DMS114 treated with DMSO at 0.1 percent for 48 hours (cell line): ENCODE results near the gene PIRT.
"Not testable (repeated sequence)": the region's sequence is repeated elsewhere in the genome, so short reads cannot be mapped to it uniquely, and the experiment has no call there.

Experiments
- DNase-seq: peaks from one replicate; lab custom pipeline; 2025; ENCODE audit not compliant: unreplicated experiment; lab: John Stamatoyannopoulos, UW

The PIRT gene

DNA sequence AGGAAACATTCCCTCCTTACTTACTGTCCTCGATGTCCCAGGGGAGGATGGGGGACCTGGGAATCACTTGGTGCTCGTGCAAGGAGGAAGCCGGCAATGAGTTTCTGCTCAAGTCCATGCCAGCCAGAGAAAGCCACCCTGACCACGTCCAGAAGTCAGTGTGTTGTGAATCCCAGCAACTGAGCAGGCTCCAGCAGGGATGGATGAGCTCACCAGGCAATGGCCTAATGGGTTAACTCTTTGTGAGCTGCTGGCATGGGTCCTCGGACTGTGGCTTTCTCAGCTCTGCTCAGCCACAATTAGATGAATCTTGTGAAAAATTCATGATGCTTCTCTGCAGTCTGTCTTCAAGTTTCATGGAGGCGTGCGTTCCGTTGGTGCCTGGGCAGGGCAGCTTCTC, at the start of gene PIRT:
PIRT (minus strand) TSS at position 167 of the 400 bp plus-strand sequence. CDS start 12,442 bp downstream, outside the sequence.
- DNase-seq, result no peak

DNA sequence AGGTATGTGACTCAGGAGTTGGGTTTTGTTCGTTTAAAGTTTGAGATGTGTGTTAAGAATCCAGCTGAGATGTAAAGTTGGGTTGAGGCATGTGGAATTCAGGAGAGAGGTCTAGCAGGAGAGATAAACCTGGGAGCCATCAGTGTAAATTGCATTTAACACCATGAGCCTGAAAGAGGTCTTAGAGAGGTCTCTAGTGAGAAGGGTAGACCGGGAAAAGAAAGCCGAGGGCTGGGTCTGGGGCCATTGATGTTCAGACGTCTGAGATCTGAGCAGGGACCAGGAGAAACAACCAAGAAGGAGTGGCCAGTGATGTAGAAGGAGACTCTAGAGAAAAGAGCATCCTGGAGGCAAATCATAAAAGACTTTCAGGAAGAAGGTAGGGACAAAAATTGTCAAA, 44.1 kb upstream of the PIRT start:
- DNase-seq, result no peak

DNA sequence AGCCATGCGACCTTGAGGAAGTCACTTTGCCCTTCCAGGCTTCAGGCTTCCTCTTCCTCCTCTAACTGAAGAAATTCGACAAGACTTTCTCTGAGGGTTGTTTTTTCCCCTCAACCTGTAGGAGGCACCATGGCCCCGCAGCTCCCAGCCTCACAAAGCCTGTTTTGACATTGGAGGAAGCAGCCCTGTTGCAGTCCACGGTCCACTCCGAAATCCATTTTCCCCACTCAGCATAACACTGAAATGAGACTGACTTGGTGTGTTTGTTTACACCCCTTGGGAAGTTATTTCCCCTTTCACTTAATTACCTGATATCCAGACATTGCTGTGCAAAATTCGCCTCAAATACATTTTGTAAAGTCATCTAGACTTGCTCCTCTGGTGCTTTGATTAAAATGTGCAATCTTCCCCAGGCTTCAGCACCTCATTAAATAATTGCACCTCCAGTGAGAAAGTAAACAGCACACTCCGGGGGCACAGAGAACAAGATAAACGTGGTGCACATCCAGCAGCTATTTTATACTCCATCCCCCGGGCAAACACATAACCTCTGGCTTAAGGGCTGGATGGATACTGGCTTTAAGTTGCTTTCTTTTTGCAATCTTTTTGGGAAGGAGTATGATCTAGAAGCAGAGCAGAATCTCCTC, 41.4 kb upstream of the PIRT start:
- DNase-seq, result no peak

DNA sequence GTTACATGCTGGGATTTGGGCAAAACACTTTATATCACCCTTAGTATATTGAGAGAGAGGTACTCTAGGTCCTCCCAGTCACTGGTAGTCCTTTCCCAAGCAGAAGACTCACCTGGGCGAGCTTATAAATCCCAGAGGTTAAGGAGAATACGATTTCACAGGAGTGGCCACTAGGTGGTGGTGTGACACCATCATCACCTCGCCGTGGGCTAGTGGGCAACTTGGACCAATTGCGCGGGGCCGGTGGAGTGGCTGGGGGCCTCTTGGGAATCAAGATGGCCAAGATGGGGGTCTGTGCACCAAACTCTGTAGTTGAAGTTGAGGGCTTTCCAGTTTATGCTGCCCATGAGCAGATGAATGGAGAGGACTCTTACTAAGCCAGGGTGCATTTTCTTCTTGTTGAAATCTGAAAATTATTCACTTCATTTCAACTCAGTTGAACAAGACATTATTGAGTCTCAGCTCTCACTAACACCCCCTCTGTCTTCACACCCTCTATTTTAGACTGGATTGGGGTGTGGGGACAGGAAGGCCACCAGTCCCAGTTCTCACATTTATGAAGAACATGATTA, 38.2 kb upstream of the PIRT start:
- DNase-seq, result peak; percentile 5

DNA sequence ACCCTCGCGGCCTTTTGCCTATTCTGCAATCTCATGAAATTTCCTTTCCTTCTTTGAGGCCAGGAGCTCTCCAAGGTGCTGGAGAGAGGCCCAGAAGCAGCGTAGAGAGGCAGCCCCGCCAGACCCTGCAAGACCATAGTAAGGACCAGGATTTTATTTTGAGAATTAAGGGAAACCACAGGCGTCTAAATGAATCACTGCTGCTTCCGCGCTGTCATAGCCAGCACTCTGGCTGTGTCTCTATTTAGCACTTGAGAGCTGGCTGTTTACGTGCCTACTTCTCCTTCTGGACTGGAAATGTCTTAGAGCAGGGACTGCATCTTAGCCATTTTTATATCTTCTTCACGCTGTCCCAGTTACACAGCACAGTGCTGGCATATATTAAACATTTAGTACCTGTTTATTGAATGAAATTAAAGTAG, 37.6 kb upstream of the PIRT start:
- DNase-seq, result no peak

DNA sequence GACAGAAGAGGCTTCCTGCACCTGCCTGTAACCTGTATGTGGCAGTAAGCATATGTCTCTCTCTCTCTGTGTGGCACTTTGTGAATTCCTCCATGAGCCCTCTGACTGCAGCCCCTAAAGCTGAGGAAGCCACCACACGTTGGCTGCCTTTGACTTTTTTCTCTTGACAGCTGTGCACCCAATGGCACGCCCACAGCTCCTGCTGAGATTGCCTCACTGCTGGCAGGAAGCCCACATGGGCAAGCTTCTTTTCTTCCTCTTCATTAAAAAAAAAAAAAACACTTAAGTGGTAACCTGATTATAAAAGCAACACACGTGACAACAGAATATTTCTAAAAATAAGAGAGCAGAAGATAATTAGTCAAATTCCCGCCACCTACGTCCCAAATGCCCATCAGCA, 34.0 kb upstream of the PIRT start:
- DNase-seq, result no peak

DNA sequence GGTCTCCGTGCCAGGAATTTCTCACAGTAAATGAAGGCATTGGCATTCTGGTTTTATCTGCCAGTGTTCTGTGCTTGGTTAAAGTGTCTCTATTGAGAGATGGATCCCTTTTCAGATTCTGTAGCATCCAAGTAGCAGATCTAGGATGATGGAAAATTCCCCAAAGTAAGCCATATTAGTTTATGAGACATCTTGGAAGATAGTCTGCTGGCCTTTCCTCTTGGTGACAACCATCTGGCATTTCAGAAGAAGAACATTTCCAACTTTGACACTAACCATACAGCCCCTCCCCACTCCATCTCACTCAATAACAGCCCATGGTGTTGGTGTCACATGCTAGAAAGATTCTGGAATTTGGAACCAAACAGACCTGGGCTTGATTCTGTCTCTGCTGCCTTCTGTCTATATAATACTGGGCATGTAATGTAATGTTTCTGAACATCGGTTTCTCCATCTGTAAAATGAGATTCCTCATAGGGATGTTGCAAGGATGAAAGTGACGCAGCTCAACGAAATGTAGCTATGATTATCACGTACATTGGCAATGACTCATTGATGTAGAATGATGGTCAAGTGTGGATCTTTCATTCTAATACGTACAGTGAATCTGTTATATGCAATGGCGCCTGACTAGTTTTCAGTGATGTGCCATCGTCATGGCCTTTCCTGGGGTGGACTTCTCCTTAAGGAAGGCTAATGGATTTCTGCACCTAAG, 32.6 kb upstream of the PIRT start:
- DNase-seq, result no peak

DNA sequence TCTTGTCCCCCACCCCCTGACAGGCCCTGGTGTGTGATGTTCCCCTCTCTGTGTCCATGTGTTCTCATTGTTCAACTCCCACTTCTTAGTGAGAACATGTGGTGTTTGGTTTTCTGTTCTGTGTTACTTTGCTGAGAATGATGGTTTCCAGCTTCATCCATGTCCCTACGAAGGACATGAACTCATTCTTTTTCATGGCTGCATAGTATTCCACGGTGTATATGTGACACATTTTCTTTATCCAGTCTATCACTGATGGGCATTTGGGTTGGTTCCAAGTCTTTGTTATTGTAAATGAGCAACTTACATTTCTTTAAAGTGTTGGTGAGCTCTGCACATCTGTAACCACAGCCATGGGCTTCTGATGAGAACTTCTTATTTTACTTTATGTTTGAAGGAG, 30.9 kb upstream of the PIRT start:
- DNase-seq, result not testable (repeated sequence)

DNA sequence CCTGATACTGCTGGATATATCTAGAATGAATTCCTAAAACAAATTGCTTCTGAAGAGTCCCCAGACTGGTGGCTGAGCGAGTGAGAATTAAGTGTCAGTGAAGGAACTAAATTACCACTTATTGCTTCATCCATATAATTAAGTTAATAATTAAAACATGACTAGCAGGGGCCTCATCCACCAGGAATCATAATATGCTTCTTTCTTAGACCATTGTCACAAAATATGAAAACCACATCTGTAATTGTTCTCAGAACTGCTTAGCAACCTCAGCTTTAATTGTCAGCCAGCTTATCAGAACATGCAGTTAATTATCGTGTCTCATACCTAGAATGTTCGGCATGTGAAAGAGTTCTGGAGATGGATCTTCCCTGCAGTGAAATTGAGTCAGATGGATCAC, 21.2 kb upstream of the PIRT start:
- DNase-seq, result no peak

DNA sequence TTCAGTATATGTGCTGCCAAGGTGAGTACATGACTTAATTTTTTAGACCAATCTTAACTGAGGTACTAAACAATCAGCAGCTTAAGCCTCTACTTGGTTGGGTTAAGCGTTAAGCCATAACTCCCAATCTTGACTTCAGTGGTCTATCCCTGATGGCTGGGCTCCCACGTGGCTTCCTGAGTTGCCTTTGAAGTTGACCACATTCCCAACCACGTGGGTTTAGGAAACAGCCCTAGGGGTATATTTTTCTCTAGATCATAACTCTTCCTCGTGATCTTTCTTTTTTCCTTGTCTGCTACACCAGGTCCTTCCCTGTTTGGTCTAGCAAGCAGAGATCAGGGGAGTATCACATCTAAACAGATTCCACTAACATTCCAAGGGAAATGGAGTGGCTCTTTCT, 20.1 kb upstream of the PIRT start:
- no peak for DNase-seq

DNA sequence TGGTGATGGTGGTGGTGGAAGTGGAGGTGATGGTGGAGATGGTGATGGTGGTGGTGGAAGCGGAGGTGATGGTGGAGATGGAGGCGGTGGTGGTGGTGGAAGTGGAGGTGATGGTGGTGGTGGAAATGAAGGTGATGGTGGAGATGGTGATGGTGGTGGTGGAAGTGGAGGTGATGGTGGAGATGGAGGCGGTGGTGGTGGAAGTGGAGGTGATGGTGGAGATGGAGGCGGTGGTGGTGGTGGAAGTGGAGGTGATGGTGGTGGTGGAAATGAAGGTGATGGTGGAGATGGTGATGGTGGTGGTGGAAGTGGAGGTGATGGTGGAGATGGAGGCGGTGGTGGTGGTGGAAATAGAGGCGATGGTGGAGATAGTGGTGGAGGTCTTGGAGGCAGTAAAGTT, 8.7 kb upstream of the PIRT start:
- not testable (repeated sequence) for DNase-seq

DNA sequence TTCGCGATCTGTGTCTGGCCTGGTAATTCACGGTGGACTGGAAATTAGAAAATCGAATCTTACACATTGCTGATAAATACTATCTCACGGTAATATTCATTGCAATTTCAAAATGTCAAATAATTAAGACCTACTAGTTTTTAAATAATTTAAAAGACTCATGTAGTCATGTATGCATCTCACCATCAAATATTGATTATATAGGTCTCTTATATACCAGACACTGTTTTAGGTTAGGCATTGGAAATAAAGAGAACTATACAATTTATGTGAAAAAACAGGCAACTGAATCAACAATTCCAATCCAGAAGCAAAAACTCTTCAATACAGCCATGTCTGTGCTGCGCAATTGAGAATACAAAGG, 7.5 kb upstream of the PIRT start:
- DNase-seq, result no peak

DNA sequence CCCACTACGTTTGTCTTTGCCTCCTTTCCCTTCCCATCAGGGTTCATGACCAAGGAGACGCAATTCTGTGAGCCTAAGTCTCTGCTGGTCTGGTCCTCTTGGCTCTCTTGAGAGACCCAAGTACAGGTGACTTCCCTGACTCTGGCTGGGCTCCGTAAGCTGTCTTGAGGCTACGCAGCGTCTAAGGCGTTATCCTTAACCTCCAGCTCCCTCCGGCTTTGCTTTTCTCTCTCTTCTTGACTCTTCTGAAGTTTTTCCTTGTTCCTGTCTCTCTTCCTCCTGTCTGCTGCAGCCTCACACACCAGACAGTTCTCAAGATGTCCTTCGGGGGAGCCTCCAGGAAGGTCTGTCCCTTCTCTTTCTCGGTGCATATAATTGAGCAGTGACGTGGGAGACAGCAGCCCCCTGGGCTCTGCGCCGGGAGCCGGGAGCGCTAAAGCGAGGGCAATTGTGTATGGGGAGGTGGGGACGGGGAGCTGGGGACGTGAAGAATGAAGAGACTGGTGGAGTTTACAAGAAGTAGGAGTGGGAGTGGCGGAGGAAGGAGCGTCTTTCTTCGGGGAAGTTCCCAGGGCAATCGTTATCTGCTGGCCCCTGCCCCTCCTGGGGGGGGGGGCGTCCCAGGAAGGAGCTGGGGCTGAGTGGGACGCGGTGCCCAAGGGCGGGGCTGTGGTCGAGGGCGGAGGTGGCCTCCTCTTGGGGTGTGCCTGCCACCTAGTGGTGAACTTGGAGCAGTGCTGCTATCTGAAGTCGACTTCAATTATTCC, 6.9 kb upstream of the PIRT start:
- peak; percentile 64 for DNase-seq

DNA sequence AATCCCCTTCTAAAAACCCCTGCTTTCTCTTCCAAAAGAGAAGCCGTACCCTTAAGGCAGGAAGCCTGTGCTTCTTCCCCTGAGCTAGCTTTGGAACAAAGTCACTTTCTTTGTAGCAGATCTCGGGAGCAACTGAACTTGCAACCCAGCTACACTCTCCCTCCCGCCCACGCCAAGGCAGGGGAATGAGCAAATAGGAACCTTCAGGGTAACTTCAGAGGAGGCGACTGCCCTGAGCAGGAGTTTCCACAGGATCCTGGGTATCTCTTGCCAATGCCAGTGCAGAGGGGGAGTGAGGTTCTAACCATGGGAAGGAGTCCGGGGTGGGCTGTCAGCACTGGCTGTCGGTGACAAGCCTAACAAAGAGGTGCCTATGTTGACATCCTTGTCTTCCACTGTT, 5.9 kb upstream of the PIRT start:
- DNase-seq, result no peak

DNA sequence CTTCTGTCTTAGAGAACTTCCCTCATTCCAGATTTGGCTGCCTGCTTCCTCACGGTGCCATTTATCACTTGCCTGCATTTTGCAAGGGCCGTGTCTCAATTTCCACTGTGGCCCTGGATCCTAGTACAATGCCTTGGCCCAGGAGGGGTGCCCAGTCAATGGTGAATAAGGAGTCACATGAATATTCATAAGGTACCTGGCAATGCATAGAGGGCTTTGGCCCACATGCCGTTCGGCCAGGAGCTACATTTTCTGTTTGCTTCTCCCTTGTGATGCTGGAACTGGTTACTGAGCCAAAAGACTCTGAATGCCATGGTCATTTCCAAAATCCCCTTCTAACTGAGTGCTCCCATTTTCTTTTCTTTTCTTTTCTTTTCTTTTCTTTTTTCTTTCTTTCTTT, 4.8 kb upstream of the PIRT start:
- DNase-seq, result no peak

DNA sequence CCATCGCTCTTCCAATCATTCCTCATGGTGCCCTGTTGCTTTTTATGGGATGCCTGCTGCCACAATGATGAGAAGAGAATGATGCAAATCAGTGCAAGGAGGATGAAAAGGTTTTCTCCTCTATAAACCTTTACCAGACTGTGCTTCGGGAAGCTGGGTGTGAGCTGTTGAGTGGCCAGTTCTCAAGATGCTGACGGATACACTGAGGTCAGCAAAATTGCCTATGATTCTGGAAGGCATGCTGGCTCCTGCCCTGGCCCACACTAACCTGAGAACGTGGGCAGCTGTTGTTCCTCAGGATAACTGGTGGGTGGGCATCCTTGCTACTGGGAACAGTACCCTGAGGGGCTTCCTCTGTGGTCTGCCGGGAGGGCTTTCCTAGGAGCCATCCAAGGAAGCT, 795 bp upstream of the PIRT start:
- no peak for DNase-seq

DNA sequence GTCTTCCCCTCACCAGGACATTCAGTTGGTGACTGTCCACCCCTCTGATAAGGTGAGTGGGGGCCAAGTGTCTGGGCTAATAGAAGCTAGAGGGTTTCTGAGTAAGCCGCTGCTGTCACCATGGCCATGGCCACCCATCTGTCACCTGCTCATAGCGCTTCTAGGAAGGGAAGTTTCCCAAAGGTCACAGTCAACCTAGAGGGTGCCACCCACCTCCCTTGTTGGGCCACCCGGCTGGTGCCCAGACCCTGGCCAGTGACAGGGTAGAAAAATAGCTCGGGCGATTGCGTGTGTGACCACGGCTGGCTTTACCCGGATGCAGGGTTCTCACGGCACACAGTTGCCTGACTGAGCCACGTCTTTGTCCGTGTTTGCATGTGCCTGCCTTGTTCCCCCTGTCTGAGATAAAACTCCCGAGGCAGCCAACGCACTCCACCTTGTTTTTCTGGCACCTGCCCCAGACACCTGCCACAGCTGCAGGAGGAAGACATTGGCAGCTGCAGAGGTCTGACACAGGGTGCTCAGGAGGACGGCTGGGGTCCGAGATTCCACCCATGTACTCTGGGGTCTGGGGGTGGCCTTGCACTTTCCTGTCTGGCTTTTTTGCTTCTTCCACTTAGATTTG, 809 bp downstream of the PIRT start:
- no peak for DNase-seq

DNA sequence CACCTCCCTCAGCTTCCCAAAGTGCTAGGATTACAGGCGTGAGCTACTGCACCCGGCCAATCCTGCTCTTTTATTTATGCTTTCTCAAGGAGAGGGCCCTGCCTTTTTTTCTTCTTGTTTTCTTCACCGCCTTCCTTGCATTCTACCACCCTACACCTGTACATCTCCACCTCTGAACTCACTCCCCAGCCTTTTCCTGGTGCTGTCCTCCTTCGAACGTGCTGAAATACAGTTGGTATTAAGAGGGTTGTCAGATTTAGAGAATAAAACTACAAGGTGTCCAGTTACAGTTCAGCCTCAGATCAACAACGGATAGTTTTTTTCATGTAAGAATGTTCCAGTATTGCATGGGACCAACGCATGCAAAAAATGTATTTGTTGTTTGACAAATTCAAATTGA, 1.7 kb downstream of the PIRT start:
- no peak for DNase-seq

DNA sequence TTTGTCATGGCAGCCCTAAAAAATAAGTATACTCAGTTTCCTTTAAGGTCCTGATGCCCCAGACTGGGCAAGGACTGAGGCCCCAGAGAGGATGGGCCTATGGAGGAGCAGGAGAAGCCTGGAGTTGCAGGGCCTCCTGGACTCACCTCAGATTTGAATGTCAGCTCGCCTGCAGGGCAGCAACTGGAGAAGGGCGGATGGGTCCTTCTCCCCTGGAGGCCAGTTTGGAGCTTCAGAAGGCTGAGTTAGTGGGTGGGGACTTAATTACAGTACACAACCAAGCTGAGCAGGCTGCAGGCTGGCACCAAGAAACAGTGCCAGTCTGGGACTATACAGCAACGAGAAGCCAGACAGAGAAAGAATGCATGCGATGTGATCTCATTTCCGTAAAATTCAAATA, 6.2 kb downstream of the PIRT start:
- DNase-seq, result no peak

DNA sequence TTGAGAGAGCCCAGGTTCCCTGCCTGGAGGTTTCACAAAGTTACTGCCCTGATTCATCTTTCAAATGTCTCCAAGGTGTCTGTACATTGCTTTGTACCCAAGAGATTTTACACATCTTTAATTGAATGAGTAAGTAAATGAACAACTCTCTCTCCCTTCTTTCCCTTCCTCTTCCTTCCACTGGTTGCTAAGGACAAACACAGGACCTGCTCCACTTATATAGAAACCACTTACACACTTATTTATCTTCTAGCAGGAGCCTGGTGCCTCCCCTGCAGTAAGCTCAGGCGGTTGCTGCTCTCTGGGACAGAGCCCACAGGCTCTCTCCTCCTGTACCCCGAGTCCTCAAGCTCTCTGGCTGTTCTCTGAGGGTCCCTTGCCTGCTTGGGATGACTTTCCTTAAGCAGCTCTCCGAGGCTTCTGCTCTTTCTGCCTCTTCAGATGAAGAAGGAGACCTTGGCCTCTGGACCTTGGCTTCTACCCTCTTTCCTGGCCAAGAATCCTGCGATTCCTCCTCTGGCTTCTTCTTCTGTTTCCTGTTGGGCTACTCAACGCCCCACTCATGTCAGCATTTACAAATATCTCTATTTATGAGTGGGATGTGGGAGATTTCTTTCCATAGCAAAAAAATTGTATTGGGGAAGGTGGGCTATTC, 9.9 kb downstream of the PIRT start:
- DNase-seq, result no peak

DNA sequence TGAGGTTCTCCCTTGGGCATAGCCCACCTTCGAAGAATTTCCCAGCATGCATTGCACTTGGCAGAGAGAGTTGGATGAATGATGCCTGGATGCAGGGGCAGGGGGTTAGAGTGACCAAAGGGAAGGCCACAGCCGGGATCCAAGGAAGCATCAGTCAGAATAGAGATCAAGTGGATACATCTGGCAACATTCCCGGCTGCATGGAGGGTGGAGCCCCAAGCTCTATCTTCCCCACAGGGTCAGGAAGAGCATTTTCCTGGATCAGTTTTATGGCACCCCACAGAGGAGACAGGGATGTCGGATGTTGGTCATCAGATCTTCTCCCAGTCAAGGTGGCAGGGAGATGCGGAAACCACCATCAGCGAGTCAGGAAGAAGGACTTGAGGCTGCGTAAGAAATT, 13.0 kb downstream of the PIRT start:
- DNase-seq, result no peak
